Measurements from ENCODE around the gene SPATA31D4.

- TF ChIP-seq POLR2AphosphoS5 (IDR thresholded peaks at IDR 0.05; ENCODE audit: borderline replicate concordance, low read depth, low read length) (no peak), EZH2 (IDR thresholded peaks at IDR 0.05) (no peak), FOXP2 (optimal IDR thresholded peaks at IDR 0.05; ENCODE audit: control extremely low read depth, extremely low read length, insufficient read depth) (no peak)
These were observed 46.5 kb downstream of the SPATA31D4 start for GRCh38 chr9:81974764-81975163.
